Neural progenitor cell (in vitro differentiated cells): ENCODE data around the gene GNG4.

Source experiments
- CTCF ChIP-seq: fragments of 200-600 bp; sonication (generic); IDR thresholded peaks from 2 replicates; pipeline ENCODE4 v1.5.1; 2017; ENCODE audit warnings: antibody characterized with exemption, mild to moderate bottlenecking
- EZH2 ChIP-seq: fragments of 200-600 bp; sonication (generic); IDR thresholded peaks from 2 replicates; pipeline ENCODE4 v1.6.1; 2017; ENCODE audit warnings: antibody characterized with exemption, mild to moderate bottlenecking, moderate library complexity

- TF ChIP-seq CTCF, result no peak
- no peak for TF ChIP-seq EZH2
Measured at GRCh38 chr1:235552146-235552716, 97.4 kb downstream of the GNG4 start.
